ENCODE results near the gene MCUB.

DNA sequence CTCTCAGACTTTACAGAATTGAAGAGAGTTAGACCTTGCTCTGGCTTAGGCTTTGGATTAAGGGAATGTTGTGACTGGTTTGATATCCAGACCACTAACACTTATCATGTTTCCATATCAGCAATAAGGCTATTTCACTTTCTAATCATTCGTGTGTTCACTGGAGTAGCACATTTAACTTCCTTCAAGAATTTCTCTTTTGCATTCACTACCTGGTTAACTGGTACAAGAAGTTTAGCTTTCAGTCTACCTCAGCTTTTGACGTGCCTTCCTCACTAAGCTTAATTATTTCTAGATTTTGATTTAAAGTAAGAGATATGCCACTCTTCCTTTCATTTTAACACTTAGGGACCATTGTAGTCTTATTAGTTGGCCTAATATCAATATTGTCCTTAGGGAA, 80.6 kb downstream of the MCUB start:
- TF ChIP-seq, protein P1, sequence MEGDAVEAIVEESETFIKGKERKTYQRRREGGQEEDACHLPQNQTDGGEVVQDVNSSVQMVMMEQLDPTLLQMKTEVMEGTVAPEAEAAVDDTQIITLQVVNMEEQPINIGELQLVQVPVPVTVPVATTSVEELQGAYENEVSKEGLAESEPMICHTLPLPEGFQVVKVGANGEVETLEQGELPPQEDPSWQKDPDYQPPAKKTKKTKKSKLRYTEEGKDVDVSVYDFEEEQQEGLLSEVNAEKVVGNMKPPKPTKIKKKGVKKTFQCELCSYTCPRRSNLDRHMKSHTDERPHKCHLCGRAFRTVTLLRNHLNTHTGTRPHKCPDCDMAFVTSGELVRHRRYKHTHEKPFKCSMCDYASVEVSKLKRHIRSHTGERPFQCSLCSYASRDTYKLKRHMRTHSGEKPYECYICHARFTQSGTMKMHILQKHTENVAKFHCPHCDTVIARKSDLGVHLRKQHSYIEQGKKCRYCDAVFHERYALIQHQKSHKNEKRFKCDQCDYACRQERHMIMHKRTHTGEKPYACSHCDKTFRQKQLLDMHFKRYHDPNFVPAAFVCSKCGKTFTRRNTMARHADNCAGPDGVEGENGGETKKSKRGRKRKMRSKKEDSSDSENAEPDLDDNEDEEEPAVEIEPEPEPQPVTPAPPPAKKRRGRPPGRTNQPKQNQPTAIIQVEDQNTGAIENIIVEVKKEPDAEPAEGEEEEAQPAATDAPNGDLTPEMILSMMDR (IDR thresholded peaks at IDR 0.05) = no peak
- no peak for TF ChIP-seq POLR2A (IDR thresholded peaks at IDR 0.05)

Measured in thyroid gland (tissue), 4 donors.